HT1080 (cell line): ENCODE measurements around the gene ANKRD13C. TPM values are rescaled to one million over a fixed set of nuclear protein-coding genes. Genes with fewer than 3 reads are reported as not detected.
A peak's percentile ranks its signal among the peaks of the same experiment; 100 is the strongest.

Experiments
- DNase-seq: peaks from one replicate; pipeline ENCODE4 v3.0.0-alpha.2; 2015; ENCODE audit warnings: low read depth
- total RNA-seq: library from RNA; depleted of rRNA; stranded (reverse); fragments of >200 nt; shearing (Covaris generic); gene quantifications from 2 replicates; pipeline ENCODE4 v1.2.3, GENCODE V29; 2014

ANKRD13C gene
- total RNA-seq, 1 experiment from 2014 or later = 19.6 TPM

- no peak for DNase-seq
These were observed 55.0 kb downstream of the ANKRD13C start for GRCh38 chr1:70299472-70299871.

DNA sequence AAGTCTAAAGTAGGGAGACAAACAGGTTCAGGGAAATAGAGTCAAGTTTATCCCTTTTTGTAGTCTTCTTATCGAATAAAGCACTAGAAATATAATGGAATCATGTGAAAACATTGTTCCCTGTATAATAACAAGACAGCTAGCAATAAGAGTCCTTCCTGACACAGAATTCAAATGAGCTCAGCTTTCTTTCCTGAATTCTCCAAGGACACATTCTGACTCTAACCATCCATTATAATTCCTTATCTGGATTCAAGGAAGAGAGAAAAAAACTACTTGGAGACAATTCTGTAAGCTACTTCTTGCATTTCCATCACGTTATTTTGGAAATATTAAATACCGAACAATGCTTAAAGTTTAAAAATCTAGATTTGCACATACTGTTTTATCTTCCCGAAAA, 58.8 kb downstream of the ANKRD13C start:
- no peak for DNase-seq

DNA sequence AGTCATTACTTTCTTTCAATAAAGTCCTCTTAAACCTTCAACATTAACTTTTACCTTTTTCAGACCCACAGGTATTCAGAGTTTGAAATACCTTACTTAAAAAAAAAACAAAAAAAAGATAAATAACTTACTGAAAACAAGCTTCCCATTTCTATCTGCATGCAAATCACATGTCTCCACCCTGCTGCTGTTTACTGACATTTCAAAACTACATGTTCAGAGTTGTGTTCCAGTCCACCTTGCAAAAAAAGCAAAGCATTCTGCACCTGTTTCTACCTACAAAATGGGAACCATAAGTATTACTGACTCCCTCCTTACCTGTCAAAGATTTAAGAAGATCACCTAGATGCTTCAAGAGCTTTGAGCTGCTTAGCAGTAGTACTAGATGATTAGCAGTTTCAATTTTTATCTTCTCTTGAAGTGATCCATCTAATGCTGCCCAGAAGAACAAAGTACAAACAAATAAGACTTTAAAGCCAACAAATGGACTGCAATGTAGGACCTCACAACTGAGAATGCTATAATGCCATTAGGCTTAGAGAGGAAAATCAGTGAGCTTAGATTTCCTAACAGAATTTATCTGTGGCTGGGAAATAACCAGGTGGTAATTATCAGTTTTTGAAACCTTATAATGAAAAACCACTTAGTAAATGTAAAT, 61.2 kb downstream of the ANKRD13C start:
- DNase-seq = no peak

DNA sequence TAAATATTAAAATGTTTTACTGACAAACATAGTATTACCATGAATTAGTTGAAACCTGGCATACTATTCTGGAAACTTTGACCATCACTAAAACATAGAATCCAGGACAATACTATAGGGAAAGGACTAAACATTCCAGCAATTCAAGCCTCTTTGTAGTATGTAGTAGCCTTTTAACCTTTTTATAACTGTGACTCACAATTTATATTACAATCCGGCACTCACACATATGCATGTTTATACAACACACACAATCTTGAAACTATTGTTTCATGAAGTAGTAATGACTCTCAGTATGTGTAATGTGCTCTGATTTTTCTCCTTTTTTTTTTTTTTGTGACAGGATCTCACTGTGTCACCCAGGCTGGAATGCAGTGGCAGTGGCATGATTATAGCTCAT, 64.3 kb downstream of the ANKRD13C start:
- peak; percentile 3 for DNase-seq

- DNase-seq = no peak
These were observed 66.4 kb downstream of the ANKRD13C start for GRCh38 chr1:70288166-70288565.

GRCh38 chr1:70286453-70286852, 68.1 kb downstream of the ANKRD13C start:
- no peak for DNase-seq

DNA sequence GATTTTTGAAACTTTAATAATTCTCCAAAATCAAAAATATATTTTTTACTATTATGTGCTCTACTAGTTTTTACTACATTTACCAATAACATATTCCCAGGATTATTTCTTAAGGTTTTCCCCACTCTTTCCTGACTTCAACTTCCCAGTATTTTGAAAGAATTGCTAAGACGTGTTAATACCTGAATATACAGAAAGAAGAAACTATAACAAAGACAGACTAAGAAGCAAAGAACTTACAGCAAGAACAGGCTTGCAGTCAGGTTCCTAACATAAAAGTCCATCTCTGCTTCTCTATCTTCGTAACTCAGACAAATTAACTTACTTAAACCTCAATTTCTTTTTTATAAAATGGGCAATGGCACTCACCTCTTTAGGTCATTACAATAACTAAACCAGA, 70.2 kb downstream of the ANKRD13C start:
- DNase-seq = no peak

- no peak for DNase-seq
These were observed 75.8 kb downstream of the ANKRD13C start for GRCh38 chr1:70278710-70279109.

DNA sequence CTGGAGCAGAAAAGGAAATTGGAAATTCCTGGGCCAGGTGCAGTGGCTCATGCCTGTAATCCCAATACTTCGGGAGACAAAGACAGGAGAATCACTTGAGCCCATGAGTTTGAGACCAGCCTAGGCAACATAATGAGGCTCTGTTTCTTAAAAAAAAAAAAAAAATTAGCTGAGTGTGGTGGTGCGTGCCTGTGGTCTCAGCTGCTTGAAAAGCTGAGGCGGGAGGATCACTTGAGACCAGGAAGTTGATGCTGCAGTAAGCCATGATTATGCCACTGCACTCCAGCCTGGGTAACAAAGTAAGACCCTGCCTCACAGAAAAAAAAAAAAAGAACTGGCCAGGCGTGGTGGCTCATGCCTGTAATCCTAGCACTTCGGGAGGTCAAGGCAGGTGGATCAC, 76.6 kb downstream of the ANKRD13C start:
- DNase-seq = no peak

- DNase-seq = no peak
These were observed 88.6 kb downstream of the ANKRD13C start for GRCh38 chr1:70265946-70266345.

GRCh38 chr1:70264839-70265238, 89.7 kb downstream of the ANKRD13C start:
- DNase-seq = no peak

GRCh38 chr1:70256664-70257063, 97.9 kb downstream of the ANKRD13C start:
- DNase-seq = no peak

DNA sequence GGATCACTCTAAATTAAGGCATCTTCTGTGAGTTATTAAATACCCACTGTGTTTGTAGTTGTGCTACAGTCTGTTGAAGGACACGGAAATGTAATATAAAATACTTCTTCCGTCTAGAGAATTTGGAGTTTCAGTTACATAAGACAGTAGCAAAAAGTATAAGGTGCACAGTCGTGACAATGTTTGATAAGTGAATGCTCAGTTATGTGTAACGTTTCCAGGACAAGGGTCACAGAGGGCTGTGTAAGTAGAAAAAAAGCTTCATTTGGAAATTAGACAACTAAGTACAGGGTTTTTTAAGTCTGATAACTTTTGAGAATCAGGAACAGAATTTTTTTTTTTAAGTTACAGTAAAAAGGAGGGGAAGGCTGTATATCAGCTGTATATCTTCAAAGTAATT, 105.8 kb downstream of the ANKRD13C start:
- DNase-seq = no peak

GRCh38 chr1:70247768-70248167, 106.8 kb downstream of the ANKRD13C start:
- no peak for DNase-seq

DNA sequence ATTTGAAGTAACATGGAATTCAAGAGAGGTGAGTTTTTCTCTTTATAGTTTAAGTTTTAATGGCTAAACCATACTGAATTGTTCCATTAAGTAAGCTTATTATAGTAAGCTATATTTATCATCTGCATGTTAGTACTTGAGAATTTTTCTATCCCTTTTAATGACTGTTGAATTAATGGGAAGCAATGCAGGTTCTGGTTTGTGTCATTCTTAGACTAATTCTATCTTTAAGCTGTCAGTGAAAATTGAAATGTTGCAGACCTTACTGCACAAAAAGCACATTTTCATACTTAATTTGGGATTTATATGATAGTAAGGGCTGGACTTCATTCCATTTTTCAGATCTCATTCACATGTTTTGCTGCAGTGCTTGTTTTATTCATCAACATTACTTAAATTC, 107.4 kb downstream of the ANKRD13C start:
- no peak for DNase-seq

GRCh38 chr1:70239940-70240339, 114.6 kb downstream of the ANKRD13C start:
- no peak for DNase-seq

- DNase-seq = no peak
These were observed 119.8 kb downstream of the ANKRD13C start for GRCh38 chr1:70234733-70235132.

- no peak for DNase-seq
These were observed 123.0 kb downstream of the ANKRD13C start for GRCh38 chr1:70231475-70231874.

GRCh38 chr1:70228670-70229069, 125.9 kb downstream of the ANKRD13C start:
- no peak for DNase-seq

- DNase-seq = no peak
These were observed 127.1 kb downstream of the ANKRD13C start for GRCh38 chr1:70227439-70227838.

DNA sequence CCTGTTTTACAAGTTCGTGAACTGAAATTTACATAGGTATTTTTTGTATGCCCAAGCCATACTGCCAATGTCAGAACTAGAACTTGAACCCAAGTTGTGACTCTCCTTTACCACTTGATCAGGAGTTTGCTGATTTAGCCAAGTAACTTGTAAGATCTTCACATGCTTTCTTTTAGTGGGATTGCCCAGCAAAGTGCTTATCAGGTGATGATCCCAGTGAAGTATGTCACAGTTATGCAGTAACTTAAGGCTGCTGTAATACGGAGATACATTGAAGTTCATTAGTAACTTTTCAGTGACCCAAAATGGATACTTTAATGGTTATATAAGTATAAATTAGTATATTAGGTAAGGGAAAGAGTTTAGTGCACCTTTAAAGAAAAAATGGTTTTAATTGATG, 129.6 kb downstream of the ANKRD13C start:
- DNase-seq = no peak

DNA sequence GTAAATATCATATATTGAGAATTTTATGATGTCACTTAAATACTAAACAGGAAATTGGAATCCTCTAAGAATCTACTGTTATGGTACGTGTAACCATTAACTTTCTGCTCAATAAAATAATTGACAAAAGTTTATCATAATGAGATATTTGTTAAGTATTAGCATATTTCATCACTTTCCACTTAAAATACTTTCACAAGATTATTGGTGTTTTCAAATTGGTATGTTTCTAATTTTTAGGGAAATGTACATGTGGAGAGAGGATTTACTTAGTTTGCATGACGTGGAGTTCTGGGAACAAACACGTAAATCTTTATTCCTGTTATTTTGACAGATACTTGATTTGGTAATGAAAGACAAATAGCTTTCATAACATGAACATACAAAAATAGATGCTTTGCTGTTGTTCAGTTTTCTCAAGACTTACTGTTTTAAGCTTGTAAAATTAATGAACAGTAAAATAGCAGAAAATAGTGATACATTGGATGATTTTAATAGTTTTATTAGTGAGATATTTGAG, 131.7 kb downstream of the ANKRD13C start:
- no peak for DNase-seq

DNA sequence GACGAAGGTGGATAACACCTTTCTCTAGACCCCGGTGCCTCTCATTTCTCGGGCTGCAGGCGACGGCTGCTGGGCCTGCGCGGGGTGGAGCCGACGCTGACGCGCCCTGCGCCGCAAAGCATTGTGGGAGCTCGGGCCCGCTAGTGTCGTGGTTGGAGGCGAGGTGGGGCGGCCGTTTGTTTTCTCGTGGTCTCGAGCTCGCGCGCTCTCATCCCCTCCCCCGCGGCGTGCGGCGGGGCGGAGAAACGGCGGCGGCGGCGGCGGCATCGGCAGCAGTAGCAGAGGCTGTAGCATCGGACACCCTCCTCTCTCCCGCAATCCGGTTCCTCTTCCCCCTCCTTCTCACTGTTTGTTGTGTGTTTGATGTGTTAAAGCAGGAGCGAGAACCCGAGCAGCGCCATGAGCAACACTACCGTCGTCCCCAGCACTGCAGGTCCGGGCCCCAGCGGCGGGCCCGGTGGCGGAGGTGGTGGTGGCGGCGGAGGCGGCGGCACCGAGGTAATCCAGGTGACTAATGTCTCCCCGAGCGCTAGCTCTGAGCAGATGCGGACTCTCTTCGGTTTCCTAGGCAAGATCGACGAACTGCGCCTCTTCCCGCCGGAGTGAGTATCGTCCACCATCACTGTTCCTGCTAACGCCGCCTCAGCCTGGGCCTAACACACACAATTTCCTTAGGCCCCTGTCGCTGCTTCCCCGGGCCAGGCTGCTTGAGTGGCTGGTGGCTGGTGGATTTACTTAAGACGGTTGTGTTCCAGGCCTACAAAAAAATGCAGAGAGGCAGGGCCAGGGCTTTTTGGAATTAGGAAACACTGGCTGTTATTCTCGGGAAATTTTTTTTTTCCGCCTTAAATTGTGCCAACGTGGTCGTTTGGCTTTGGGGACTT, 133.0 kb downstream of the ANKRD13C start, which contains the start of gene SRSF11:
SRSF11 (plus strand) TSS at position 143 of the 884 bp plus-strand sequence; CDS start at position 400, 257 bp downstream.
- DNase-seq = peak; percentile 94
